Measurements from ENCODE around the gene RHEX. TPM values are rescaled to one million over a fixed set of nuclear protein-coding genes. Genes with fewer than 3 reads are reported as not detected.

Gene RHEX
- total RNA-seq, 1 donor from 2014 or later = 0.53 TPM

- H3K36me3 ChIP-seq = no peaks in the 10 kb centered on the region
- H3K27me3 ChIP-seq = no peaks in the 10 kb centered on the region
- no peak overlapping the region for H3K4me3 ChIP-seq
- intact Hi-C loops (cut with DNase I) = no loop called here
- H3K4me1 ChIP-seq = no peaks in the 10 kb centered on the region
- no peaks in the 10 kb centered on the region for H3K9me3 ChIP-seq
- TF ChIP-seq CTCF (IDR thresholded peaks at IDR 0.05) = no peak
- DNase-seq (ENCODE audit: low spot score in 2 of 2) = no peak
- H3K27ac ChIP-seq = no peak overlapping the region
These were observed 47.3 kb downstream of the RHEX start for GRCh38 chr1:206100226-206100815.

- Histone ChIP-seq H3K4me1 (peaks cover 0 to 3% of the 10 kb centered on the region in 2 donors), H3K27me3 (no peaks in the 10 kb centered on the region), H3K9me3 (no peaks in the 10 kb centered on the region), H3K27ac (no peak overlapping the region), H3K4me3 (no peak overlapping the region), H3K36me3 (no peaks in the 10 kb centered on the region)
- intact Hi-C loops (cut with DNase I) = no loop called here
- DNase-seq (ENCODE audit: low spot score in 2 of 2) = no peak
- TF ChIP-seq CTCF (IDR thresholded peaks at IDR 0.05) = no peak
These were observed 48.5 kb downstream of the RHEX start for GRCh38 chr1:206101351-206102045.

- H3K27ac ChIP-seq = no peak overlapping the region
- H3K4me3 ChIP-seq = no peak overlapping the region
- intact Hi-C loops (cut with DNase I) = no loop called here
- no peak for DNase-seq (ENCODE audit: low spot score in 2 of 2)
- H3K27me3 ChIP-seq = no peaks in the 10 kb centered on the region
- H3K36me3 ChIP-seq = no peaks in the 10 kb centered on the region
- no peaks in the 10 kb centered on the region for H3K9me3 ChIP-seq
- H3K4me1 ChIP-seq = peaks cover 0 to 3% of the 10 kb centered on the region in 2 donors
- TF ChIP-seq CTCF (IDR thresholded peaks at IDR 0.05) = no peak
These were observed 49.4 kb downstream of the RHEX start for GRCh38 chr1:206102292-206102936.

GRCh38 chr1:206103979-206104378 is 51.0 kb downstream of the RHEX start:
- DNase-seq (ENCODE audit: low spot score in 2 of 2) = no peak
- intact Hi-C loops (cut with DNase I) = no loop called here
- no peak for TF ChIP-seq CTCF (IDR thresholded peaks at IDR 0.05)
- Histone ChIP-seq H3K4me3 (no peak overlapping the region), H3K36me3 (no peaks in the 10 kb centered on the region), H3K4me1 (peaks cover 0 to 3% of the 10 kb centered on the region in 2 donors), H3K27ac (no peak overlapping the region), H3K9me3 (no peaks in the 10 kb centered on the region), H3K27me3 (no peaks in the 10 kb centered on the region)

- Histone ChIP-seq H3K36me3 (no peaks in the 10 kb centered on the region), H3K27me3 (no peaks in the 10 kb centered on the region), H3K27ac (no peak overlapping the region), H3K4me1 (peaks cover 0 to 3% of the 10 kb centered on the region in 2 donors), H3K4me3 (no peak overlapping the region), H3K9me3 (no peaks in the 10 kb centered on the region)
- DNase-seq (ENCODE audit: low spot score in 2 of 2) = no peak
- TF ChIP-seq CTCF (IDR thresholded peaks at IDR 0.05) = no peak
- intact Hi-C loops (cut with DNase I) = loop anchor here (5.0 kb wide), 2 partner anchors 73 to 293 kb away; partner anchors contain the start of gene SLC41A1
These were observed 52.6 kb downstream of the RHEX start for GRCh38 chr1:206105464-206105995.

Data from ascending aorta (tissue), 2 donors.